ENCODE data around the gene ATP8B3.

DNA sequence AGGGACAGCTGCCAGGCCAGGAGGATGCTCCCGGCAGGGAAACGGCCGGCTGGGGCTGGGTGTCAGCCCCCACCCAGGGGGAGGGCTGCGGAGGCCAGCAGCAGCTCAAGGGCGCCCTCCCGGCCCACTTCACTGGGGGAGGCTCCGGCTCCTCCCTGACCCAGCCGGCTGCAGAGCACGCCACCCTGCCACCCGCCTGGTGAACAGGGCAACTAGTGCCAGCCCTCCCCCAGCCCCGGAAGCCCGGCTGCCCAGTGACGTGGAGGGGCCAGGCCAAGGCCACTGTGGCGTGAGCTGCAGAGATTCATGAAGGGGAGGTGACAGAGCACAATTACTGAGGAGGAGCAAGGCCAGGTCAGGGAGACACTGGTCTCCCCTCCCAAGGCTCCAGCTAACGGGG lies 21.5 kb upstream of the ATP8B3 start:
- TF ChIP-seq, protein P1, sequence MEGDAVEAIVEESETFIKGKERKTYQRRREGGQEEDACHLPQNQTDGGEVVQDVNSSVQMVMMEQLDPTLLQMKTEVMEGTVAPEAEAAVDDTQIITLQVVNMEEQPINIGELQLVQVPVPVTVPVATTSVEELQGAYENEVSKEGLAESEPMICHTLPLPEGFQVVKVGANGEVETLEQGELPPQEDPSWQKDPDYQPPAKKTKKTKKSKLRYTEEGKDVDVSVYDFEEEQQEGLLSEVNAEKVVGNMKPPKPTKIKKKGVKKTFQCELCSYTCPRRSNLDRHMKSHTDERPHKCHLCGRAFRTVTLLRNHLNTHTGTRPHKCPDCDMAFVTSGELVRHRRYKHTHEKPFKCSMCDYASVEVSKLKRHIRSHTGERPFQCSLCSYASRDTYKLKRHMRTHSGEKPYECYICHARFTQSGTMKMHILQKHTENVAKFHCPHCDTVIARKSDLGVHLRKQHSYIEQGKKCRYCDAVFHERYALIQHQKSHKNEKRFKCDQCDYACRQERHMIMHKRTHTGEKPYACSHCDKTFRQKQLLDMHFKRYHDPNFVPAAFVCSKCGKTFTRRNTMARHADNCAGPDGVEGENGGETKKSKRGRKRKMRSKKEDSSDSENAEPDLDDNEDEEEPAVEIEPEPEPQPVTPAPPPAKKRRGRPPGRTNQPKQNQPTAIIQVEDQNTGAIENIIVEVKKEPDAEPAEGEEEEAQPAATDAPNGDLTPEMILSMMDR (IDR thresholded peaks at IDR 0.05; ENCODE audit: insufficient read depth, low read length, poor library complexity, severe bottlenecking): no peak
- no peak for TF ChIP-seq EZH2phosphoT487 (conservative IDR thresholded peaks at IDR 0.05; ENCODE audit: low read length)

Data from SU-DHL-6 (cell line).